Tibial nerve (tissue), 4 donors: ENCODE measurements around the gene UNC119. TPM values are rescaled to one million over a fixed set of nuclear protein-coding genes. Genes with fewer than 3 reads are reported as not detected.
A peak's percentile ranks its signal among the peaks of the same experiment; 100 is the strongest.

ENCODE experiments used
- DNase-seq, 2 donors: peaks; one replicate each; pipeline ENCODE4 v3.0.0-alpha.2; 2019; ENCODE audit warnings: low spot score in 2 of 2
- H3K27ac ChIP-seq, 4 donors: fragments of 200-600 bp; sonication (generic) in 3 of 4; one replicate each; pipeline ENCODE4 v1.5.1; 2017 to 2019; ENCODE audit warnings: mild to moderate bottlenecking in 1 of 4
- H3K27me3 ChIP-seq, 2 donors: fragments of 200-600 bp; sonication (generic) in 1 of 2; one replicate each; pipeline versions ENCODE4 v1.5.1 to v1.6.0; 2017 to 2019
- H3K36me3 ChIP-seq, 3 donors: fragments of 200-600 bp; sonication (generic); one replicate each; pipeline ENCODE4 v1.5.1; 2018 to 2019
- H3K4me1 ChIP-seq, 4 donors: fragments of 200-600 bp; sonication (generic) in 3 of 4; one replicate each; pipeline ENCODE4 v1.5.1; 2017 to 2019
- H3K4me3 ChIP-seq, 4 donors: fragments of 200-600 bp; sonication (generic) in 3 of 4; one replicate each; pipeline ENCODE4 v1.5.1; 2017 to 2019; ENCODE audit warnings: mild to moderate bottlenecking in 1 of 4, moderate library complexity in 1 of 4
- H3K9me3 ChIP-seq, 4 donors: fragments of 200-600 bp; sonication (generic) in 3 of 4; one replicate each; pipeline ENCODE4 v1.5.1; 2017 to 2019
- EP300 ChIP-seq, 2 donors: sonication (generic); formaldehyde crosslinking; IDR thresholded peaks; one replicate each; pipeline ENCODE4 v1.6.1; 2017; ENCODE audit warnings: antibody characterized with exemption in 2 of 2, mild to moderate bottlenecking in 1 of 2
- POLR2A ChIP-seq, 2 donors: fragments of 450-650 bp; IDR thresholded peaks; one replicate each; pipeline ENCODE4 v1.6.1; 2017; ENCODE audit warnings: antibody characterized with exemption in 2 of 2, mild to moderate bottlenecking in 2 of 2, moderate library complexity in 2 of 2
- WGBS, 2 donors: methylation state at CpG; one replicate each; pipeline ENCODE4 v1.1.5; 2018; 5-methylcytosine and 5-hydroxymethylcytosine counted together
- total RNA-seq, 4 donors: library from RNA; depleted of rRNA; stranded (reverse); fragments of >200 nt; gene quantifications; one replicate each; pipeline ENCODE4 v1.1.0, GENCODE V29; 2016
- TF ChIP-seq, protein P1 (sequence below), 5 experiments: fragments of 200-600 bp in 3 of 5; fragments of 450-650 bp in 2 of 5; sonication (generic) in 3 of 5; IDR thresholded peaks; one replicate each; pipeline ENCODE4 v1.5.1; 2016 to 2019; ENCODE audit warnings: antibody characterized with exemption in 5 of 5, mild to moderate bottlenecking in 3 of 5, moderate library complexity in 2 of 5

The UNC119 gene
- 10 to 100 TPM; 20.5 to 30.0 (median 22.4) TPM for total RNA-seq

DNA sequence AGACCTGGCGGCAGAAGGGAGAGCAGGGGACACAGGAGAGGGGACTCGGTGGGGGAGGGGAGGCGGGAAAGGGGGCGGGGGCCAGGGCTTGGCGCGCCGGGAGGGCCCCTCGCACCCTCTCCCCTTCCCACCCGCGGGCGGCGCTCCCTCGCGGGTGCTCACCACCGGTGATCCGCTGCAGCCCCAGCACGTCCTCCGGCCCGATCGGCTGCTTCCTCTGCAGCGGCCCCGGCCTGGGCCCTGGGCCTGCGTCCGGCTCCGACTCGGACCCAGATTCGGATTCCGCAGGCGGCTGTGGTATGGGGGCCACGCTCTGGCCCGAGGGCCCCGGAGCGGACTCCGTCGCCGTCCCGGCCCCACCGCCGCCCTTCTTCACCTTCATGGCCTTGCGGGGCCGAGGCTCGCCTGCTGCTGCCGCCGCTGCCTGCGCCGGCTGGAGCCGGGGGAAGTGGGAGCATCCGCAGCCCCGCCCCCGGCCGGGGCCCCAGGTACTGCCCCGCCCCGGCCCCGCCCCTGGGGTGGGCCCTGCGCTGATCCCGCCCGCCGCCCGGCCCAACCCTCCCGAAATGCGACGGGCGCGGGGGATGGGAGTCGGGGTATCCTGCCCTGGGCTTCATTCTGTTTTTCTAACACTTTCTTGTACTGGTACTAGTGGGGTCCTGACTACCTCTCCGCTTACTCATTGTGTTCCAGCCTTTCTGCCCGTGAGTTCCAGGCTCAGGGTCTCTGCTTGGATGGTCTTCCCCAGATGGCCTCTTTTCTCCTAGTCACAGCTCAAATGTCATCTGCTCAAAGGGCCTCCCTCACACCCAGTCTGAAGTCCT, at the start of gene UNC119:
Gene UNC119, minus strand, starts transcription at position 449 of the 824 bp plus-strand sequence. Its CDS starts 67 bp downstream, at position 382.
- WGBS, 2 donors, result 1 to 2% methylated on average over 48 to 51 of the region's 67 CpGs
- DNase-seq, result peak; percentile 44 to 51
- H3K4me3 ChIP-seq, result peak within 1 kb of the TSS; percentile 67 to 95 (median 72)
- H3K27ac ChIP-seq, result peak within 1 kb of the TSS; percentile 16 to 82 (median 64)
- no peaks in the 10 kb centered on the region for H3K27me3 ChIP-seq
- H3K36me3 ChIP-seq, result peaks cover 6 to 44% (median 24%) of the 10 kb centered on the region in 3 donors
- no peaks in the 10 kb centered on the region for H3K9me3 ChIP-seq
- TF ChIP-seq EP300 (IDR thresholded peaks at IDR 0.05), result peak in 1 of 2 donors; percentile 60
- peak in 1 of 2 donors; percentile 39 for TF ChIP-seq POLR2A (IDR thresholded peaks at IDR 0.05)
- TF ChIP-seq, protein P1, sequence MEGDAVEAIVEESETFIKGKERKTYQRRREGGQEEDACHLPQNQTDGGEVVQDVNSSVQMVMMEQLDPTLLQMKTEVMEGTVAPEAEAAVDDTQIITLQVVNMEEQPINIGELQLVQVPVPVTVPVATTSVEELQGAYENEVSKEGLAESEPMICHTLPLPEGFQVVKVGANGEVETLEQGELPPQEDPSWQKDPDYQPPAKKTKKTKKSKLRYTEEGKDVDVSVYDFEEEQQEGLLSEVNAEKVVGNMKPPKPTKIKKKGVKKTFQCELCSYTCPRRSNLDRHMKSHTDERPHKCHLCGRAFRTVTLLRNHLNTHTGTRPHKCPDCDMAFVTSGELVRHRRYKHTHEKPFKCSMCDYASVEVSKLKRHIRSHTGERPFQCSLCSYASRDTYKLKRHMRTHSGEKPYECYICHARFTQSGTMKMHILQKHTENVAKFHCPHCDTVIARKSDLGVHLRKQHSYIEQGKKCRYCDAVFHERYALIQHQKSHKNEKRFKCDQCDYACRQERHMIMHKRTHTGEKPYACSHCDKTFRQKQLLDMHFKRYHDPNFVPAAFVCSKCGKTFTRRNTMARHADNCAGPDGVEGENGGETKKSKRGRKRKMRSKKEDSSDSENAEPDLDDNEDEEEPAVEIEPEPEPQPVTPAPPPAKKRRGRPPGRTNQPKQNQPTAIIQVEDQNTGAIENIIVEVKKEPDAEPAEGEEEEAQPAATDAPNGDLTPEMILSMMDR (IDR thresholded peaks at IDR 0.05), result no peak
- H3K4me1 ChIP-seq, result peaks cover 0 to 37% (median 9%) of the 10 kb centered on the region in 4 donors

DNA sequence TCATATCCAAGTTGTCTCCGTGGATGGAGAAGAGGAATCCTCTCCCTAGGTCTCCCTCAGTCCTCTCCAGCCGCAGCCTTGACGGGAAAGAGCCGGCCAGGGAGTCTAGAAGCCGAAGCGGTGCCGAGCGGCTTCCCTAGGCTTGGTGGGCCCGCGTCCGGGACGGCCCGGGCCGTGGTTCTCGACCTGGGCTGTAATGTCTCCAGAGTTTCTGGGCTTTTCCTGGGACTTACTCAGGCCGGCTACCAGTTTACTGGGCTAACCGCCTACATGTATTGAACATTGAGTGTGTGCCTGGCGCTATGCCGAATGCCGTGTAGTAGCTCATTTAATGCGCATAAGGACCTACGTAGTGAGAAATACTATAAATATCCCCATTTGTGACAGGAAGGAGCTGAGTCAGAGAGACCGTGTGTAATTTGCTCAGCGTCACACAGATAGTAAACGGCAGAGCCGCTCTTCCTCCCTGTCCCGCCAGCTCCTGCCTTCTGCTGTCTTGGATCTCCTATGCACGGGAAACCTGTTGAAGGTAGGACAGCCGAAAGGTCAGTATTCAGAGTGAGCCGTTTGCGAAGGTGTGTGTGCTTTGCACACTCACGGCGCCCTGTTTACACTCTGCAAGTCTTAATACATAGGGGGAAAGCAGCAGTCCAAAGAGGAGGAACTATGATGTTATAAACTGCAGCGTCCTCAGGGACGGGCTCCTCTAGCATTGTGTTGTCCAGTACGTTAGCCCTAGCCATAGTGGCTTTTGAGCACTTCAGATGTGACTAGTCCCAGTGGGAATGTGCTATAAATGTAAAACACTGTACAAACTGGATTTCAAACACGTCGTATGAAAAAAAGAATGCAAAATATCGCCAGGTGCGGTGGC, 47.1 kb upstream of the UNC119 start:
- H3K27me3 ChIP-seq, result no peaks in the 10 kb centered on the region
- H3K4me1 ChIP-seq, result peaks cover 0 to 19% (median 12%) of the 10 kb centered on the region in 4 donors
- H3K36me3 ChIP-seq, result peaks cover 0 to 5% (median 0%) of the 10 kb centered on the region in 3 donors
- H3K9me3 ChIP-seq, result no peaks in the 10 kb centered on the region
- TF ChIP-seq, protein P1 (IDR thresholded peaks at IDR 0.05), result no peak
- peak in 1 of 2 donors; percentile 13 for TF ChIP-seq EP300 (IDR thresholded peaks at IDR 0.05)
- 12% methylated on average over 38 to 40 of the region's 40 CpGs for WGBS, 2 donors
- DNase-seq, result peak; percentile 23 to 51
- H3K27ac ChIP-seq, result peak overlapping the region; percentile 77 to 96 (median 92)
- H3K4me3 ChIP-seq, result peak overlapping the region; percentile 56 to 68 (median 66)

DNA sequence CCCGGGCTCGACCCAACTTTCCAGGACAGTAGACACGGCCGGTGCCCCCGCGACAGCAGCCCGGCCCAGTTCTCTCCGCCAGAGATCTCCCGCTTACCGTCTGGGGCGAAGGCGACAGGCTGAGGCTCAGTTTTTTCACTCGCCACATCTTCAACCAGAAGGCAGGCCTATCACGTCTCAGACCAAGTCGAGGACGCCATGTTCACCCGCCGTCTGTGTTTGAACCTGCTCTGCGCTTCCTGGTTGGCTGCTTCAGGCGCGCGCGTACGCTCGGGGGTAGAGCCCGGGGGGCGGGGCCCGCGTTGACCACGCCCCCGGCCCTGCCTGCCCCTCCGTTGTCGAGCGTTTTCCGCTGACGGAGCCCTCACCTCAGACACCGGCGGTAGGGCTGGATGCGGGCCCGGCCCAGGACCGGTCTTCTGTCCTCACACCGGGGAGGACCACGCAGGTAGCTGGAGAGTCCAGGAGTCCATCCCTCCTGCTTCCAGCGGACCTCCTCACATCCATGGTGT, 46.4 kb upstream of the UNC119 start, which contains the start of gene SPAG5:
Gene SPAG5, minus strand, starts transcription at position 227 of the 512 bp plus-strand sequence. Its CDS starts 79 bp downstream, at position 148.
- H3K36me3 ChIP-seq, result no peaks in the 10 kb centered on the region
- H3K27me3 ChIP-seq, result no peaks in the 10 kb centered on the region
- H3K4me3 ChIP-seq, result peak within 1 kb of the TSS; percentile 56 to 68 (median 66)
- peaks cover 0 to 19% (median 12%) of the 10 kb centered on the region in 4 donors for H3K4me1 ChIP-seq
- WGBS, 2 donors, result 0 to 2% methylated on average over 23 to 38 of the region's 44 CpGs
- peak within 1 kb of the TSS; percentile 77 to 96 (median 92) for H3K27ac ChIP-seq
- DNase-seq, result peak; percentile 84 to 90
- no peaks in the 10 kb centered on the region for H3K9me3 ChIP-seq
- TF ChIP-seq EP300 (IDR thresholded peaks at IDR 0.05), result peak in 1 of 2 donors; percentile 93
- TF ChIP-seq POLR2A (IDR thresholded peaks at IDR 0.05), result peak; percentile 59 to 90
- TF ChIP-seq, protein P1 (IDR thresholded peaks at IDR 0.05), result no peak

DNA sequence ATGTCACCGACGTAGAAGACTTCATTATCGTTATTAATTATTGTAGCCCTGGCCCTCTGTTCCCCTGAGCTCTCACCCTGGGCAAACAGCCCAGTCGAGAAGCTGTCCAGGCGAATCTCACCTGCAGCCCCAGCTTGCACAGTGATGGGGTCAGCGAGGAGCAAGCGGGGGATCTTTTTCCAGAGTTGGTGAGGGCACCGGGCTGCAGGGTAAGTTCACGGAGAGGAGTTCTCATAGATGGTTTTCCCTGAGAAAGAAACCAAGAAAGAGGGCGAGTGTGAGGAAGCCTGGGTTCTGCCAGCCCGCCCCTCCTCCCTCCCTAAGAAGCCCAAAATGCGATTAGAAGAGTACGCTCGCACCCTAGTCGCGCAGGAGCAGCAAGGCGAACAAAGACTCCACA, 46.0 kb upstream of the UNC119 start:
- WGBS, 2 donors, result 3% methylated on average over 16 to 17 of the region's 17 CpGs
- TF ChIP-seq EP300 (IDR thresholded peaks at IDR 0.05) (no peak), POLR2A (IDR thresholded peaks at IDR 0.05) (no peak)
- TF ChIP-seq, protein P1 (IDR thresholded peaks at IDR 0.05), result no peak
- Histone ChIP-seq H3K9me3 (no peaks in the 10 kb centered on the region), H3K27ac (peak overlapping the region in 3 of 4 donors; percentile 77 to 96 (median 91)), H3K4me3 (peak overlapping the region; percentile 56 to 68 (median 66)), H3K4me1 (peaks cover 0 to 19% (median 12%) of the 10 kb centered on the region in 4 donors), H3K36me3 (peaks cover 0 to under 1% (median 0%) of the 10 kb centered on the region in 3 donors), H3K27me3 (no peaks in the 10 kb centered on the region)
- DNase-seq, result no peak
